HG02938 (cell line): ENCODE measurements around the gene PCDHGB7.
A peak's percentile ranks its signal among the peaks of the same experiment; 100 is the strongest.
"Not testable (repeated sequence)": the region's sequence is repeated elsewhere in the genome, so short reads cannot be mapped to it uniquely, and the experiment has no call there.

ENCODE experiments used
- ATAC-seq: cut with Tn5 transposase; IDR thresholded peaks from one replicate; pipeline ENCODE4 v1.9.1; 2021; ENCODE audit warnings: mild to moderate bottlenecking, moderate library complexity; ENCODE audit not compliant: unreplicated experiment

Gene PCDHGB7

GRCh38 chr5:141417494-141418172 lies at the start of gene PCDHGB7:
Gene PCDHGB7 (plus strand): TSS chr5:141417677. CDS start chr5:141417860, 183 bp downstream.
- ATAC-seq = peak; percentile 53

- peak; percentile 64 for ATAC-seq
These were observed 47.3 kb upstream of the PCDHGB7 start, which contains the start of gene PCDHGB3 for GRCh38 chr5:141369994-141370848. Gene PCDHGB3 (plus strand): TSS chr5:141370242. CDS start chr5:141370395, 153 bp downstream.

- ATAC-seq = no peak
These were observed 45.7 kb upstream of the PCDHGB7 start for GRCh38 chr5:141371572-141372475.

GRCh38 chr5:141373673-141374317 lies 43.7 kb upstream of the PCDHGB7 start, which contains the start of gene PCDHGA6:
Gene PCDHGA6 (plus strand): TSS chr5:141373891. CDS start chr5:141374084, 193 bp downstream.
- no peak for ATAC-seq

- no peak for ATAC-seq
These were observed 42.9 kb upstream of the PCDHGB7 start for GRCh38 chr5:141374627-141375026.

GRCh38 chr5:141375444-141376155 lies 41.9 kb upstream of the PCDHGB7 start:
- not testable (repeated sequence) for ATAC-seq

GRCh38 chr5:141382469-141383294 lies 34.8 kb upstream of the PCDHGB7 start, which contains the start of gene PCDHGA7:
Gene PCDHGA7 (plus strand): TSS chr5:141382742. CDS start chr5:141382900, 158 bp downstream.
- ATAC-seq = no peak

- ATAC-seq = no peak
These were observed 34.1 kb upstream of the PCDHGB7 start for GRCh38 chr5:141383345-141383744.

- ATAC-seq = no peak
These were observed 32.8 kb upstream of the PCDHGB7 start for GRCh38 chr5:141384471-141385267.

- not testable (repeated sequence) for ATAC-seq
These were observed 29.7 kb upstream of the PCDHGB7 start, which contains the start of gene PCDHGB4 for GRCh38 chr5:141387557-141388311. Gene PCDHGB4 (plus strand): TSS chr5:141387698. CDS start chr5:141387885, 187 bp downstream.

GRCh38 chr5:141388661-141389060 lies 28.8 kb upstream of the PCDHGB7 start:
- no peak for ATAC-seq

- ATAC-seq = no peak
These were observed 28.1 kb upstream of the PCDHGB7 start for GRCh38 chr5:141389153-141390042.

GRCh38 chr5:141392429-141393198 lies 24.9 kb upstream of the PCDHGB7 start, which contains the start of gene PCDHGA8:
Gene PCDHGA8 (plus strand): TSS chr5:141392633. CDS start chr5:141392814, 181 bp downstream.
- no peak for ATAC-seq

- ATAC-seq = no peak
These were observed 24.2 kb upstream of the PCDHGB7 start for GRCh38 chr5:141393267-141393666.
